GM12878 (cell line): ENCODE measurements around the gene DNASE1L1. TPM values are rescaled to one million over a fixed set of nuclear protein-coding genes. Genes with fewer than 3 reads are reported as not detected.

Source experiments
- ATAC-seq: fragments of 200-7000 bp; cut with Tn5 transposase; 3 replicates; pipeline ENCODE4 v1.9.1; 2020; ENCODE audit warnings: mild to moderate bottlenecking, moderate library complexity
- BruUV-seq: library from RNA; stranded (reverse); fragments of 400-500 nt; replicated peaks from 2 replicates; lab custom pipeline; 2021; lab: Mats Ljungman, UMichigan
- CTCF ChIA-PET: fragments of 300-600 bp; sonication (Branson Sonifier 250); formaldehyde crosslinking; extraction: SDS; loops from one replicate; lab custom pipeline; 2021; ENCODE audit warnings: inconsistent platforms; lab: Yijun Ruan, JAX
- POLR2A ChIA-PET: fragments of 350-600 bp; formaldehyde crosslinking; extraction: SDS; loops from one replicate; lab custom pipeline; 2021; ENCODE audit warnings: inconsistent platforms; lab: Charles Lee
- RAD21 ChIA-PET: fragments of 300-600 bp; sonication (Branson Sonifier 250); formaldehyde crosslinking; loops from one replicate; lab custom pipeline; 2023; ENCODE audit warnings: antibody characterized with exemption; ENCODE audit not compliant: unreplicated experiment; lab: Charles Lee
- SMC1A ChIA-PET: fragments of 300-600 bp; sonication (Branson Sonifier 250); formaldehyde crosslinking; loops from one replicate; lab custom pipeline; 2023; ENCODE audit not compliant: unreplicated experiment, uncharacterized antibody; lab: Charles Lee
- DNase-seq: peaks from one replicate; pipeline ENCODE4 v3.0.0-alpha.2; 2011; ENCODE audit warnings: low read depth, low spot score
- FAIRE-seq: peaks from 3 replicates; lab custom pipeline; 2011; peaks lifted over from hg19 to GRCh38; lab: Jason Lieb, UNC
- H2AFZ ChIP-seq: 2 replicates; pipeline ENCODE4 v1.6.0; 2011; ENCODE audit warnings: low read depth, low read length, control low read depth; ENCODE audit not compliant: control insufficient read depth
- H3K27ac ChIP-seq: 2 replicates; pipeline ENCODE4 v1.5.1; 2011; ENCODE audit warnings: control low read depth; ENCODE audit not compliant: control insufficient read depth, insufficient read depth
- H3K27me3 ChIP-seq, 2 experiments: replicated peaks in 1 of 2; 2 replicates each; pipeline versions ENCODE4 v1.6.0 to v1.6.1; 2011; ENCODE audit warnings: low read length in 1 of 2; ENCODE audit not compliant: control insufficient read depth in 2 of 2, insufficient read depth in 2 of 2
- H3K36me3 ChIP-seq, 2 experiments: 2 replicates each; pipeline ENCODE4 v1.5.1; 2011; ENCODE audit warnings: low read length in 1 of 2; ENCODE audit not compliant: control insufficient read depth in 2 of 2, insufficient read depth in 2 of 2
- H3K4me1 ChIP-seq: 2 replicates; pipeline ENCODE4 v1.6.1; 2011; ENCODE audit warnings: mild to moderate bottlenecking, low read length, moderate library complexity, mixed read lengths; ENCODE audit not compliant: control insufficient read depth, insufficient read depth
- H3K4me2 ChIP-seq: 2 replicates; pipeline ENCODE4 v1.6.0; 2011; ENCODE audit warnings: control low read depth; ENCODE audit not compliant: control insufficient read depth, insufficient read depth
- H3K4me3 ChIP-seq: fragments of 200-600 bp; sonication (generic); 2 replicates; pipeline ENCODE4 v1.5.1; 2016
- H3K79me2 ChIP-seq: 2 replicates; pipeline ENCODE4 v1.6.0; 2011; ENCODE audit warnings: low read length; ENCODE audit not compliant: control insufficient read depth, insufficient read depth
- H3K9ac ChIP-seq: 2 replicates; pipeline ENCODE4 v1.8.0; 2011; ENCODE audit warnings: low read length, control low read depth, mixed read lengths; ENCODE audit not compliant: control insufficient read depth, insufficient read depth
- H3K9me3 ChIP-seq: replicated peaks from 3 replicates; pipeline ENCODE4 v1.5.1; 2011; ENCODE audit warnings: mild to moderate bottlenecking, low read length; ENCODE audit not compliant: control insufficient read depth, insufficient read depth
- H4K20me1 ChIP-seq: 2 replicates; pipeline ENCODE4 v1.6.0; 2011; ENCODE audit not compliant: control insufficient read depth, insufficient read depth
- CBX5 ChIP-seq: sonication (generic); IDR thresholded peaks from 2 replicates; pipeline ENCODE4 v1.6.1; 2016; ENCODE audit warnings: low read depth, moderate library complexity, mild to moderate bottlenecking, inconsistent platforms
- KAT2A ChIP-seq: conservative IDR thresholded peaks from 2 replicates; pipeline ENCODE4 v1.6.1; 2011; ENCODE audit warnings: low read depth, low read length; ENCODE audit not compliant: control insufficient read depth
- PAX8 ChIP-seq: fragments of 450-650 bp; IDR thresholded peaks from 2 replicates; pipeline ENCODE4 v1.6.1; 2017; ENCODE audit warnings: mild to moderate bottlenecking, moderate library complexity
- RAD51 ChIP-seq: fragments of 450-650 bp; IDR thresholded peaks from 2 replicates; pipeline ENCODE4 v1.6.1; 2016; ENCODE audit warnings: moderate library complexity, mild to moderate bottlenecking, inconsistent platforms
- SMAD5 ChIP-seq: IDR thresholded peaks from 2 replicates; pipeline ENCODE4 v1.6.1; 2016; ENCODE audit warnings: antibody characterized with exemption, low read depth
- SMC3 ChIP-seq: IDR thresholded peaks from 2 replicates; pipeline ENCODE4 v1.6.1; 2011; ENCODE audit warnings: low read length, improper control_type of control experiment, borderline replicate concordance
- SUZ12 ChIP-seq: fragments of 200-600 bp; sonication (generic); IDR thresholded peaks from one replicate; pipeline ENCODE4 v1.6.1; 2018; ENCODE audit warnings: antibody characterized with exemption, mild to moderate bottlenecking; ENCODE audit not compliant: unreplicated experiment
- WGBS: methylation state at CpG from one replicate; pipeline ENCODE4 v1.1.6; 2016; ENCODE audit warnings: low lambda C conversion rate; ENCODE audit not compliant: insufficient replicate concordance, insufficient coverage; ENCODE audit errors: missing lambda C conversion rate; 5-methylcytosine and 5-hydroxymethylcytosine counted together
- in situ Hi-C: fragments of 300-500 bp; cut with MboI; formaldehyde crosslinking; loops from 9 replicates; pipeline ENCODE4 v1.14.3; 2018; ENCODE audit warnings: mixed read lengths
- intact Hi-C: fragments of 100-400 bp; cut with micrococcal nuclease; formaldehyde crosslinking; loops from one replicate; pipeline ENCODE4 v1.14.2; 2022; ENCODE audit not compliant: unreplicated experiment
- polyA plus RNA-seq, 11 experiments: library from polyadenylated mRNA; depleted of rRNA in 4 of 11; unstranded in 6 of 11; stranded (reverse) in 5 of 11; fragments of >200 nt; fragmentation: Nextera tagmentation in 4 of 11; fragmentation: Illumina TruSeq in 1 of 11; extraction: Ambion mirVana in 4 of 11; extraction: Trizol in 1 of 11; gene quantifications; 1 replicate in 1 of 11; 2 replicates in 10 of 11; pipeline versions ENCODE4 v1.2.1 to v1.2.3, GENCODE V29; 2011 to 2016; ENCODE audit warnings: inconsistent platforms in 2 of 11, missing spikeins in 2 of 11, low read depth in 1 of 11
- total RNA-seq, 4 experiments: library from RNA; depleted of rRNA in 3 of 4; stranded (reverse); fragments of >200 nt in 3 of 4; fragmentation: Illumina TruSeq in 1 of 4; extraction: Trizol in 1 of 4; gene quantifications; 2 replicates each; pipeline versions ENCODE4 v1.2.1 to v1.2.3, GENCODE V29; 2013 to 2021
- TF ChIP-seq, protein P1 (sequence below): fragments of 450-650 bp; formaldehyde crosslinking; IDR thresholded peaks from 2 replicates; pipeline ENCODE4 v1.4.0; 2022; ENCODE audit warnings: mild to moderate bottlenecking, moderate library complexity
- TF ChIP-seq, protein P2 (sequence below): fragments of 450-650 bp; IDR thresholded peaks from 2 replicates; pipeline ENCODE4 v1.6.1; 2017; ENCODE audit warnings: mild to moderate bottlenecking
- TF ChIP-seq, protein P3 (sequence below): IDR thresholded peaks from 2 replicates; pipeline ENCODE4 v1.6.1; 2012; ENCODE audit warnings: improper control_type of control experiment, low read depth, low read length; ENCODE audit not compliant: insufficient replicate concordance
- TF ChIP-seq, protein P4 (sequence below): fragments of 450-650 bp; IDR thresholded peaks from 2 replicates; pipeline ENCODE4 v1.6.1; 2018; ENCODE audit warnings: borderline replicate concordance, mild to moderate bottlenecking; ENCODE audit not compliant: partially characterized antibody

The DNASE1L1 gene
- total and polyA plus RNA-seq, 10 of the 15 experiments (the other 5 are each of a cell fraction or from before 2014, with no cell fraction given): 0.60 to 22.7 (median 6.8) TPM

DNA sequence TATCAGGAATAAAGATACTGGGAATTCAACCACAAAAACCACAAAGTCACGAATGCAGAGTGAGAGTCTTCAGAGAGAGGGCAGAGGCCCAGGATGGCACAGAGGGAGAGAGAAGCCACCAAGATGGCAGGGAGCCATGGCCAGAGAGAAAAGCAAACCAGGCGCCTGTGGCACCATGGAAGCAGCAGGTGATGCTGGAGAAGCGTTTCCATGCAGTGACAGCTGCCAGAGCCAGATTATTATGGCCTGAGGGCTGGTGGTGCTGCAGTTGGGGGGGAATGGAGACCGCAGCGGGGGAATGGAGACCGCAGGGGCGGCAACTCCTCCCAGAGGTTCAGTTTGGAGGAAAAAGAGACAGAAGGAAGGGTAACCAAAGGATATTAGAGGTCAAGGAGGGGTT is 8.1 kb upstream of the DNASE1L1 start:
- Histone ChIP-seq H3K4me1 (no peaks in the 10 kb centered on the region), H3K9me3 (no peaks in the 10 kb centered on the region; the same call in 2 of the 3 replicates), H4K20me1 (no peaks in the 10 kb centered on the region), H3K4me2 (no peak overlapping the region), H2AFZ (no peak overlapping the region), H3K27ac (no peak overlapping the region), H3K9ac (no peak overlapping the region), H3K27me3 (no peaks in the 10 kb centered on the region), H3K4me3 (no peak overlapping the region), H3K79me2 (peaks cover 5% of the 10 kb centered on the region), H3K36me3 (no peaks in the 10 kb centered on the region)
- in situ Hi-C loops: no loop called here
- ChIA-PET SMC1A (no interaction called here), RAD21 (no interaction called here), POLR2A (no interaction called here), CTCF (no interaction called here)
- ATAC-seq: no peak
- DNase-seq: no peak
- intact Hi-C loops: no loop called here
- 53% methylated on average over 7 of the region's 7 CpGs for WGBS
- no TSS peak for BruUV-seq
- no peak for FAIRE-seq
- TF ChIP-seq KAT2A: no peak
- TF ChIP-seq PAX8: no peak
- TF ChIP-seq, protein P1, sequence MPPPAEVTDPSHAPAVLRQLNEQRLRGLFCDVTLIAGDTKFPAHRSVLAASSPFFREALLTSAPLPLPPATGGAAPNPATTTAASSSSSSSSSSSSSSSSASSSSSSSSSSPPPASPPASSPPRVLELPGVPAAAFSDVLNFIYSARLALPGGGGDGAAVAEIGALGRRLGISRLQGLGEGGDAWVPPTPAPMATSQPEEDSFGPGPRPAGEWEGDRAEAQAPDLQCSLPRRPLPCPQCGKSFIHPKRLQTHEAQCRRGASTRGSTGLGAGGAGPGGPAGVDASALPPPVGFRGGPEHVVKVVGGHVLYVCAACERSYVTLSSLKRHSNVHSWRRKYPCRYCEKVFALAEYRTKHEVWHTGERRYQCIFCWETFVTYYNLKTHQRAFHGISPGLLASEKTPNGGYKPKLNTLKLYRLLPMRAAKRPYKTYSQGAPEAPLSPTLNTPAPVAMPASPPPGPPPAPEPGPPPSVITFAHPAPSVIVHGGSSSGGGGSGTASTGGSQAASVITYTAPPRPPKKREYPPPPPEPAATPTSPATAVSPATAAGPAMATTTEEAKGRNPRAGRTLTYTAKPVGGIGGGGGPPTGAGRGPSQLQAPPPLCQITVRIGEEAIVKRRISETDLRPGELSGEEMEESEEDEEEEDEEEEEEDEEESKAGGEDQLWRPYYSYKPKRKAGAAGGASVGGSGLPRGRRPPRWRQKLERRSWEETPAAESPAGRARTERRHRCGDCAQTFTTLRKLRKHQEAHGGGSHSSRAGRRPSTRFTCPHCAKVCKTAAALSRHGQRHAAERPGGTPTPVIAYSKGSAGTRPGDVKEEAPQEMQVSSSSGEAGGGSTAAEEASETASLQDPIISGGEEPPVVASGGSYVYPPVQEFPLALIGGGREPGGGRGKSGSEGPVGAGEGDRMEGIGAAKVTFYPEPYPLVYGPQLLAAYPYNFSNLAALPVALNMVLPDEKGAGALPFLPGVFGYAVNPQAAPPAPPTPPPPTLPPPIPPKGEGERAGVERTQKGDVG: no peak
- TF ChIP-seq, protein P2, sequence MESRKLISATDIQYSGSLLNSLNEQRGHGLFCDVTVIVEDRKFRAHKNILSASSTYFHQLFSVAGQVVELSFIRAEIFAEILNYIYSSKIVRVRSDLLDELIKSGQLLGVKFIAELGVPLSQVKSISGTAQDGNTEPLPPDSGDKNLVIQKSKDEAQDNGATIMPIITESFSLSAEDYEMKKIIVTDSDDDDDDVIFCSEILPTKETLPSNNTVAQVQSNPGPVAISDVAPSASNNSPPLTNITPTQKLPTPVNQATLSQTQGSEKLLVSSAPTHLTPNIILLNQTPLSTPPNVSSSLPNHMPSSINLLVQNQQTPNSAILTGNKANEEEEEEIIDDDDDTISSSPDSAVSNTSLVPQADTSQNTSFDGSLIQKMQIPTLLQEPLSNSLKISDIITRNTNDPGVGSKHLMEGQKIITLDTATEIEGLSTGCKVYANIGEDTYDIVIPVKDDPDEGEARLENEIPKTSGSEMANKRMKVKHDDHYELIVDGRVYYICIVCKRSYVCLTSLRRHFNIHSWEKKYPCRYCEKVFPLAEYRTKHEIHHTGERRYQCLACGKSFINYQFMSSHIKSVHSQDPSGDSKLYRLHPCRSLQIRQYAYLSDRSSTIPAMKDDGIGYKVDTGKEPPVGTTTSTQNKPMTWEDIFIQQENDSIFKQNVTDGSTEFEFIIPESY: no peak
- TF ChIP-seq SUZ12: no peak
- TF ChIP-seq, protein P3, sequence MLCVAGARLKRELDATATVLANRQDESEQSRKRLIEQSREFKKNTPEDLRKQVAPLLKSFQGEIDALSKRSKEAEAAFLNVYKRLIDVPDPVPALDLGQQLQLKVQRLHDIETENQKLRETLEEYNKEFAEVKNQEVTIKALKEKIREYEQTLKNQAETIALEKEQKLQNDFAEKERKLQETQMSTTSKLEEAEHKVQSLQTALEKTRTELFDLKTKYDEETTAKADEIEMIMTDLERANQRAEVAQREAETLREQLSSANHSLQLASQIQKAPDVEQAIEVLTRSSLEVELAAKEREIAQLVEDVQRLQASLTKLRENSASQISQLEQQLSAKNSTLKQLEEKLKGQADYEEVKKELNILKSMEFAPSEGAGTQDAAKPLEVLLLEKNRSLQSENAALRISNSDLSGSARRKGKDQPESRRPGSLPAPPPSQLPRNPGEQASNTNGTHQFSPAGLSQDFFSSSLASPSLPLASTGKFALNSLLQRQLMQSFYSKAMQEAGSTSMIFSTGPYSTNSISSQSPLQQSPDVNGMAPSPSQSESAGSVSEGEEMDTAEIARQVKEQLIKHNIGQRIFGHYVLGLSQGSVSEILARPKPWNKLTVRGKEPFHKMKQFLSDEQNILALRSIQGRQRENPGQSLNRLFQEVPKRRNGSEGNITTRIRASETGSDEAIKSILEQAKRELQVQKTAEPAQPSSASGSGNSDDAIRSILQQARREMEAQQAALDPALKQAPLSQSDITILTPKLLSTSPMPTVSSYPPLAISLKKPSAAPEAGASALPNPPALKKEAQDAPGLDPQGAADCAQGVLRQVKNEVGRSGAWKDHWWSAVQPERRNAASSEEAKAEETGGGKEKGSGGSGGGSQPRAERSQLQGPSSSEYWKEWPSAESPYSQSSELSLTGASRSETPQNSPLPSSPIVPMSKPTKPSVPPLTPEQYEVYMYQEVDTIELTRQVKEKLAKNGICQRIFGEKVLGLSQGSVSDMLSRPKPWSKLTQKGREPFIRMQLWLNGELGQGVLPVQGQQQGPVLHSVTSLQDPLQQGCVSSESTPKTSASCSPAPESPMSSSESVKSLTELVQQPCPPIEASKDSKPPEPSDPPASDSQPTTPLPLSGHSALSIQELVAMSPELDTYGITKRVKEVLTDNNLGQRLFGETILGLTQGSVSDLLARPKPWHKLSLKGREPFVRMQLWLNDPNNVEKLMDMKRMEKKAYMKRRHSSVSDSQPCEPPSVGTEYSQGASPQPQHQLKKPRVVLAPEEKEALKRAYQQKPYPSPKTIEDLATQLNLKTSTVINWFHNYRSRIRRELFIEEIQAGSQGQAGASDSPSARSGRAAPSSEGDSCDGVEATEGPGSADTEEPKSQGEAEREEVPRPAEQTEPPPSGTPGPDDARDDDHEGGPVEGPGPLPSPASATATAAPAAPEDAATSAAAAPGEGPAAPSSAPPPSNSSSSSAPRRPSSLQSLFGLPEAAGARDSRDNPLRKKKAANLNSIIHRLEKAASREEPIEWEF: no peak
- no peak for TF ChIP-seq SMC3
- TF ChIP-seq CBX5: no peak
- TF ChIP-seq RAD51: no peak
- TF ChIP-seq, protein P4, sequence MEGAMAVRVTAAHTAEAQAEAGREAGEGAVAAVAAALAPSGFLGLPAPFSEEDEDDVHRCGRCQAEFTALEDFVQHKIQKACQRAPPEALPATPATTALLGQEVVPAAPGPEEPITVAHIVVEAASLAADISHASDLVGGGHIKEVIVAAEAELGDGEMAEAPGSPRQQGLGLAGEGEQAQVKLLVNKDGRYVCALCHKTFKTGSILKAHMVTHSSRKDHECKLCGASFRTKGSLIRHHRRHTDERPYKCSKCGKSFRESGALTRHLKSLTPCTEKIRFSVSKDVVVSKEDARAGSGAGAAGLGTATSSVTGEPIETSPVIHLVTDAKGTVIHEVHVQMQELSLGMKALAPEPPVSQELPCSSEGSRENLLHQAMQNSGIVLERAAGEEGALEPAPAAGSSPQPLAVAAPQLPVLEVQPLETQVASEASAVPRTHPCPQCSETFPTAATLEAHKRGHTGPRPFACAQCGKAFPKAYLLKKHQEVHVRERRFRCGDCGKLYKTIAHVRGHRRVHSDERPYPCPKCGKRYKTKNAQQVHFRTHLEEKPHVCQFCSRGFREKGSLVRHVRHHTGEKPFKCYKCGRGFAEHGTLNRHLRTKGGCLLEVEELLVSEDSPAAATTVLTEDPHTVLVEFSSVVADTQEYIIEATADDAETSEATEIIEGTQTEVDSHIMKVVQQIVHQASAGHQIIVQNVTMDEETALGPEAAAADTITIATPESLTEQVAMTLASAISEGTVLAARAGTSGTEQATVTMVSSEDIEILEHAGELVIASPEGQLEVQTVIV: no peak
- TF ChIP-seq SMAD5: no peak
